ENCODE results near the gene ANAPC2.

The ANAPC2 gene

DNA sequence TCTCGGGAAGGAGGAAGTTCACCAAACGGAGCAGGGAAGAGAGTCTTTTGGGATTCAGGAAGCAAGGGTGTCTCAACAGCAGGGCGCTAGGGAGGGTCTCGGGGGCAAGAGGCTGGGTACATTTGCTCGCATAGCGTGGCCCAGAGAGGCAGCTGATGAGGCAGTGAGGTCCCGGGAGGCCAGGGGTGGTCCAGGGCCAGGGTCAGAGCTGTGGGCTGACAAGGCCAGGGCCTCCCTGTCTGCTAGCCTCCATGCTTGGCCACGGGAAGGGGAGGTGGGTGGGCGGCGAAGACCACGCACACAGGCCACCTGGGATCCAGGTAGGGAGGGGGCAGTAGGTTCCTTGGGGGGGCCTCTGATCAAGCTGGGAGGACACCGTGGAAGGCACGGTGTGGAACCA is 23.2 kb upstream of the ANAPC2 start:
- Histone ChIP-seq H3K27ac (ENCODE audit: insufficient read depth in 1 of 2, low read depth in 1 of 2, low read length in 2 of 2, poor library complexity in 1 of 2, severe bottlenecking in 2 of 2) (no peak overlapping the region), H3K36me3 (ENCODE audit: control insufficient read depth in 4 of 4, insufficient read depth in 4 of 4, low read length in 3 of 4) (peaks cover 0 to 64% (median 22%) of the 10 kb centered on the region in 4 experiments), H3K9me3 (ENCODE audit: control extremely low read depth in 1 of 5, control insufficient read depth in 4 of 5, insufficient read depth in 2 of 5, low read depth in 1 of 5, low read length in 4 of 5) (no peaks in the 10 kb centered on the region), H3K4me1 (ENCODE audit: control extremely low read depth in 1 of 4, control insufficient read depth in 4 of 4, insufficient read depth in 4 of 4, low read length in 3 of 4) (peaks cover under 1 to 9% (median 3%) of the 10 kb centered on the region in 4 experiments), H3K4me3 (ENCODE audit: control insufficient read depth in 1 of 7, extremely low read depth in 1 of 7, insufficient read depth in 4 of 7, low read depth in 2 of 7, low read length in 6 of 7) (no peak overlapping the region), H3K27me3 (replicated peaks in 2 of 5; ENCODE audit: control insufficient read depth in 4 of 5, insufficient read depth in 5 of 5, low read length in 4 of 5) (no peaks in the 10 kb centered on the region)
- POLR2A ChIA-PET, result no interaction called here
- CTCF ChIA-PET, result interaction anchor here (0.5 kb wide), 1 partner anchor 424 kb away, joined by 3 read pairs; no protein-coding TSS in a partner anchor
- WGBS (ENCODE audit: insufficient coverage), result 84% methylated on average over 11 of the region's 13 CpGs
- DNase-seq, result no peak

DNA sequence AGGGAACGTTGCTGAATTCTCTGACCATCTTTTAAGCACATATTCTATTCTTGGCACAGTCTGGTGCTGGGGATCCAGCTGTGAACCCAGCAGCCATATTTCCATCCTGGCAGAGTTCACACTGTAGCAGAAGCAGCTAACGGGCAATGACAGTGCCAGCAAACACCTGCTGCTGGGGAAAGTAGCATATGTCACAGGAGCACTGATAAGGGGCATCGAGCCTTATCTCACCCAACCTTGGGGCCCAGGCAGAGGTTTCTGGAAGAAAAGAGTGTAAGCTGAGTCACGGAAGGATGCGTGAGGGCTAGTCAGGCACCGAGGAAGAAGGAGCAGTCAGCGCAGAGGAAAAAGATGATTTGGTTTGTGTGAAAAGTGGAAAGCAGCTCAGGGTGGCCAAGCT is 18.2 kb upstream of the ANAPC2 start:
- no peak for DNase-seq
- Histone ChIP-seq H3K36me3 (ENCODE audit: control insufficient read depth in 4 of 4, insufficient read depth in 4 of 4, low read length in 3 of 4) (peaks cover 0 to 26% (median 7%) of the 10 kb centered on the region in 4 experiments), H3K27me3 (replicated peaks in 2 of 5; ENCODE audit: control insufficient read depth in 4 of 5, insufficient read depth in 5 of 5, low read length in 4 of 5) (no peaks in the 10 kb centered on the region), H3K27ac (ENCODE audit: insufficient read depth in 1 of 2, low read depth in 1 of 2, low read length in 2 of 2, poor library complexity in 1 of 2, severe bottlenecking in 2 of 2) (peak overlapping the region; percentile 85 to 93), H3K4me3 (ENCODE audit: control insufficient read depth in 1 of 7, extremely low read depth in 1 of 7, insufficient read depth in 4 of 7, low read depth in 2 of 7, low read length in 6 of 7) (peak overlapping the region in 5 of 7 experiments; percentile 84 to 94 (median 92)), H3K9me3 (ENCODE audit: control extremely low read depth in 1 of 5, control insufficient read depth in 4 of 5, insufficient read depth in 2 of 5, low read depth in 1 of 5, low read length in 4 of 5) (no peaks in the 10 kb centered on the region), H3K4me1 (ENCODE audit: control extremely low read depth in 1 of 4, control insufficient read depth in 4 of 4, insufficient read depth in 4 of 4, low read length in 3 of 4) (peaks cover 10 to 40% (median 28%) of the 10 kb centered on the region in 4 experiments)
- ChIA-PET CTCF (interaction anchor here (0.9 to 1.5 kb wide), 3 partner anchors 10 to 91 kb away, joined by 4 to 5 read pairs (median 5); partner anchors contain the start of gene DPP7), POLR2A (interaction anchor here (0.6 to 1.2 kb wide), 2 partner anchors 18 to 19 kb away, joined by 3 to 4 read pairs; partner anchors contain the start of genes ANAPC2 and SSNA1)
- WGBS (ENCODE audit: insufficient coverage), result 86% methylated on average over 5 of the region's 7 CpGs

DNA sequence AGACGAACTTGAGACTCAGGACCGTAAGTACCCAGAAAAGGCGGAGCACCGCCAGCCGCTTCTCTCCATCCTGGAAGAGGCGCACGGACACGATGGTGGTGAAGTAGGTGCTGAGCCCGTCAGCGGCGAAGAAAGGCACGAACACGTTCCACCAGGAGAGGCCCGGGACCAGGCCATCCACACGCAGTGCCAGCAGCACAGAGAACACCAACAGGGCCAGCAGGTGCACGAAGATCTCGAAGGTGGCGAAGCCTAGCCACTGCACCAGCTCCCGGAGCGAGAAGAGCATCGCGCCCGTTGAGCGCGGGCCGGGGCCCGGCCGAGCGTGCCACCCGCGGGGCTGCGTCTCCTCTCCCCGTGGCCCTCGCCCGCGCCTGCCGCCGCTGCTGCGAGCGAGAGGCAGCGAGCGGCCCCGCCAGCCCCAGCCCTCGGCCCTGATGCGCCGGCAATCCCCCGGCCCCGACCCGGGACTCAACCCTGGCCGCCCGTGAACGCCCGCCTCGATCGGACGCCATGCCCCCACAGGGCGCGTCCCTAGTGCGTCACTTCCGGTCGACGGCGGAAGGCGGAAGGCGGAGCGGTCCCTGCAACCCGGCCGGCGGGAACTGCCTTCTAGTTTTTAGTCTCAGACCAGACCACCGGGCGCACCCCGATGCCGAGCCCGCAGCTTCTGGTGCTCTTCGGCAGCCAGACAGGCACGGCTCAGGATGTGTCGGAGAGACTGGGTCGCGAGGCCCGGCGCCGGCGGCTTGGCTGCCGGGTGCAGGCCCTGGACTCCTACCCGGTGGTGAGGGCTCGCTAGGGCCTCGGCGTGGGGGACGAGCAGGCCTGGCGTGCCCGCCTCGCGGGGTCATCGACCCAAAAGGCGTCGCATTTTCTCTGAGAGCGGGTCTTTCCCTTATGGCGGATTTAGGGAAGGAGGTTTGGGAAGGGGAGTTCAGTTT is 17.0 kb upstream of the ANAPC2 start, which contains the start of the genes NDOR1 and TMEM203:
NDOR1 (plus strand) TSS at position 575 of the 944 bp plus-strand sequence; CDS start at position 653, 78 bp downstream.
TMEM203 (minus strand) TSS at position 523 of the 944 bp plus-strand sequence; CDS start at position 289, 234 bp downstream.
- H3K27ac ChIP-seq (ENCODE audit: insufficient read depth in 1 of 2, low read depth in 1 of 2, low read length in 2 of 2, poor library complexity in 1 of 2, severe bottlenecking in 2 of 2), result peak within 1 kb of the TSS; percentile 85 to 93
- H3K36me3 ChIP-seq (ENCODE audit: control insufficient read depth in 4 of 4, insufficient read depth in 4 of 4, low read length in 3 of 4), result peaks cover 0 to 21% (median 7%) of the 10 kb centered on the region in 4 experiments
- peaks cover 10 to 47% (median 35%) of the 10 kb centered on the region in 4 experiments for H3K4me1 ChIP-seq (ENCODE audit: control extremely low read depth in 1 of 4, control insufficient read depth in 4 of 4, insufficient read depth in 4 of 4, low read length in 3 of 4)
- under 1% methylated on average over 96 of the region's 98 CpGs for WGBS (ENCODE audit: insufficient coverage)
- DNase-seq, result peak; percentile 87 to 92 (median 92)
- POLR2A ChIA-PET, result interaction anchor here (0.5 to 1.2 kb wide), 4 partner anchors 9 to 454 kb away, joined by 3 to 4 read pairs (median 4); partner anchors contain the start of genes ANAPC2 and SSNA1
- peak within 1 kb of the TSS; percentile 74 to 94 (median 90) for H3K4me3 ChIP-seq (ENCODE audit: control insufficient read depth in 1 of 7, extremely low read depth in 1 of 7, insufficient read depth in 4 of 7, low read depth in 2 of 7, low read length in 6 of 7)
- no peaks in the 10 kb centered on the region for H3K9me3 ChIP-seq (ENCODE audit: control extremely low read depth in 1 of 5, control insufficient read depth in 4 of 5, insufficient read depth in 2 of 5, low read depth in 1 of 5, low read length in 4 of 5)
- CTCF ChIA-PET, result interaction anchor here (0.7 to 2.5 kb wide), 5 partner anchors 11 to 94 kb away, joined by 3 to 11 read pairs (median 5); partner anchors contain the start of gene RNF224
- H3K27me3 ChIP-seq (replicated peaks in 2 of 5; ENCODE audit: control insufficient read depth in 4 of 5, insufficient read depth in 5 of 5, low read length in 4 of 5), result no peaks in the 10 kb centered on the region

DNA sequence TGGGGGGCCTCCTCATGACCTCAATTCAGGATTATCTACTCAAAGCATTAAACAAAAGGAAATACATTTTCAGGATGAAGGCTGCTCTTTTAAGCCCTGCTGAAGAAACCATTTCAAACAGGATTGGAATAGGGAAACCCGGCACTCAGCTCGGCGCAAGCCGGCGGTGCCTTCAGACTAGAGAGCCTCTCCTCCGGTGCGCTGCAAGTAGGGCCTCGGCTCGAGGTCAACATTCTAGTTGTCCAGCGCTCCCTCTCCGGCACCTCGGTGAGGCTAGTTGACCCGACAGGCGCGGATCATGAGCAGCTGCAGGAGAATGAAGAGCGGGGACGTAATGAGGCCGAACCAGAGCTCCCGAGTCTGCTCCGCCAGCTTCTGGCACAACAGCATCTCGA is 16.4 kb upstream of the ANAPC2 start:
- Histone ChIP-seq H3K9me3 (ENCODE audit: control extremely low read depth in 1 of 5, control insufficient read depth in 4 of 5, insufficient read depth in 2 of 5, low read depth in 1 of 5, low read length in 4 of 5) (no peaks in the 10 kb centered on the region), H3K4me3 (ENCODE audit: control insufficient read depth in 1 of 7, extremely low read depth in 1 of 7, insufficient read depth in 4 of 7, low read depth in 2 of 7, low read length in 6 of 7) (peak overlapping the region; percentile 74 to 94 (median 90)), H3K27ac (ENCODE audit: insufficient read depth in 1 of 2, low read depth in 1 of 2, low read length in 2 of 2, poor library complexity in 1 of 2, severe bottlenecking in 2 of 2) (peak overlapping the region; percentile 85 to 93), H3K4me1 (ENCODE audit: control extremely low read depth in 1 of 4, control insufficient read depth in 4 of 4, insufficient read depth in 4 of 4, low read length in 3 of 4) (peaks cover 10 to 49% (median 37%) of the 10 kb centered on the region in 4 experiments), H3K36me3 (ENCODE audit: control insufficient read depth in 4 of 4, insufficient read depth in 4 of 4, low read length in 3 of 4) (peaks cover 0 to 15% (median 7%) of the 10 kb centered on the region in 4 experiments), H3K27me3 (replicated peaks in 2 of 5; ENCODE audit: control insufficient read depth in 4 of 5, insufficient read depth in 5 of 5, low read length in 4 of 5) (peaks cover 0 to under 1% (median 0%) of the 10 kb centered on the region in 5 experiments)
- no peak for DNase-seq
- POLR2A ChIA-PET, result no interaction called here
- 23% methylated on average over 21 of the region's 21 CpGs for WGBS (ENCODE audit: insufficient coverage)
- CTCF ChIA-PET, result interaction anchor here (0.7 to 2.5 kb wide), 6 partner anchors 11 to 94 kb away, joined by 3 to 11 read pairs (median 4); partner anchors contain the start of gene RNF224

DNA sequence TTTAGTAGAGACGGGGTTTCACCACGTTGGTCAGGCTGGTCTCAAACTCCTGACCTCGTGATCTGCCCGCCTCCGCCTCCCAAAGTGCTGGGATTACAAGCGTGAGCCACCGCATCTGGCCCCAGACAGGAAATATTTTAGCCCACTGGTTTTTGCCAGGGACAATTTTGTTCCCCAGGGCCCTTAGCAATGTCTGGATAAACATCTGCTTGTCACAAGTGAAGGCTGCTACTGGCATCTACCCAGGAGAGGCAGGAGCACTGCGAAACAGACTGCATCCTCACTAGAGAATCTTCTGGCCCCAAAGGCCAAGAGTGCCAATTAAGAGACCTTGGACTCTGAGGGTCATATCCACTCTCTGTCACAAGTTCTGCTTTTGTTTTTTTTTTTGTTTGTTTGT is 14.6 kb upstream of the ANAPC2 start:
- no peaks in the 10 kb centered on the region for H3K9me3 ChIP-seq (ENCODE audit: control extremely low read depth in 1 of 5, control insufficient read depth in 4 of 5, insufficient read depth in 2 of 5, low read depth in 1 of 5, low read length in 4 of 5)
- H3K36me3 ChIP-seq (ENCODE audit: control insufficient read depth in 4 of 4, insufficient read depth in 4 of 4, low read length in 3 of 4), result peaks cover 0 to 12% (median 2%) of the 10 kb centered on the region in 4 experiments
- no peak overlapping the region for H3K4me3 ChIP-seq (ENCODE audit: control insufficient read depth in 1 of 7, extremely low read depth in 1 of 7, insufficient read depth in 4 of 7, low read depth in 2 of 7, low read length in 6 of 7)
- peaks cover 0 to 9% (median 0%) of the 10 kb centered on the region in 5 experiments for H3K27me3 ChIP-seq (replicated peaks in 2 of 5; ENCODE audit: control insufficient read depth in 4 of 5, insufficient read depth in 5 of 5, low read length in 4 of 5)
- WGBS (ENCODE audit: insufficient coverage), result over 99% methylated on average over 7 of the region's 8 CpGs
- no peak for DNase-seq
- POLR2A ChIA-PET, result no interaction called here
- H3K4me1 ChIP-seq (ENCODE audit: control extremely low read depth in 1 of 4, control insufficient read depth in 4 of 4, insufficient read depth in 4 of 4, low read length in 3 of 4), result peaks cover 10 to 67% (median 45%) of the 10 kb centered on the region in 4 experiments
- H3K27ac ChIP-seq (ENCODE audit: insufficient read depth in 1 of 2, low read depth in 1 of 2, low read length in 2 of 2, poor library complexity in 1 of 2, severe bottlenecking in 2 of 2), result no peak overlapping the region
- CTCF ChIA-PET, result interaction anchor here (0.7 to 2.6 kb wide), 4 partner anchors 13 to 172 kb away, joined by 3 to 5 read pairs (median 4); no protein-coding TSS in a partner anchor

DNA sequence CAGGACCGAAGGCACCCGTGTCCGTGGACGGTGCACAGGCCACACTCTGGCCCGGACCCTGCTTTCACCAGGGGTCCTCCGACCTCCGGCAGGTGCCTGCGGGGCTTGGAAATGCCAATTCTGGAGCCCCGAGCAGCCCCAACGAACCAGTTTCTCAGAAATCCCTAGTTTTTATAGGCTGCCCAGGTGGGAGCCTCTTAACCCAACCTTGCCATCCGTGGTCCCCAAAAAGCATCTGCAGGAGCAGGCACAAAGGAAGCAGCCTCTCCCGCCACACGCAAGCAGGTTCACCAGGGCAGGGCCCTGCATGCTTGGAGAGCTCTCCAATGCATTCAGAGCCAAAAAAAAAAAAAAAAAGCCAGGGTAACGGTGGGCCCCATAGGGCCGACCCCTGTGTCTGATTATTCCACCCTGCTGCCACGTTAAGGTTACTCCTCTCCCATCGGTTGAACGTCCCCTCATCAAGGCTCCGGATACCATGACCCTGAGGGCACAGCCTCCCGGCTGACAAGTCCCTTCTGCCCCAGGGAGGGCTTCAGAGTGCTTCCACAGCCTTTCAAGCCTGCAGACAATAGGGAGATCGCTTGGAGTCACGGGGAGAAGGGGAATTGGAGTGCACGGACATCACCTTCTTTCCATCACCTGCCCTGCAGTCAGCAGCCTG is 13.0 kb upstream of the ANAPC2 start:
- no peaks in the 10 kb centered on the region for H3K9me3 ChIP-seq (ENCODE audit: control extremely low read depth in 1 of 5, control insufficient read depth in 4 of 5, insufficient read depth in 2 of 5, low read depth in 1 of 5, low read length in 4 of 5)
- 32% methylated on average over 21 of the region's 23 CpGs for WGBS (ENCODE audit: insufficient coverage)
- no peak for DNase-seq
- peaks cover 7 to 61% (median 40%) of the 10 kb centered on the region in 4 experiments for H3K4me1 ChIP-seq (ENCODE audit: control extremely low read depth in 1 of 4, control insufficient read depth in 4 of 4, insufficient read depth in 4 of 4, low read length in 3 of 4)
- H3K27ac ChIP-seq (ENCODE audit: insufficient read depth in 1 of 2, low read depth in 1 of 2, low read length in 2 of 2, poor library complexity in 1 of 2, severe bottlenecking in 2 of 2), result peak overlapping the region in 1 of 2 experiments; percentile 71
- ChIA-PET CTCF (interaction anchor here (2.5 to 2.6 kb wide), 2 partner anchors 12 to 14 kb away, joined by 5 to 14 read pairs; no protein-coding TSS in a partner anchor), POLR2A (interaction anchor here (0.6 to 1.1 kb wide), 5 partner anchors 12 to 496 kb away, joined by 3 to 6 read pairs (median 4); partner anchors contain the start of gene ARRDC1)
- no peaks in the 10 kb centered on the region for H3K36me3 ChIP-seq (ENCODE audit: control insufficient read depth in 4 of 4, insufficient read depth in 4 of 4, low read length in 3 of 4)
- H3K4me3 ChIP-seq (ENCODE audit: control insufficient read depth in 1 of 7, extremely low read depth in 1 of 7, insufficient read depth in 4 of 7, low read depth in 2 of 7, low read length in 6 of 7), result peak overlapping the region; percentile 69 to 92 (median 89)
- H3K27me3 ChIP-seq (replicated peaks in 2 of 5; ENCODE audit: control insufficient read depth in 4 of 5, insufficient read depth in 5 of 5, low read length in 4 of 5), result peaks cover 0 to 9% (median 0%) of the 10 kb centered on the region in 5 experiments

Measured in common myeloid progenitor, CD34-positive (primary cell).